MM.1S (cell line): ENCODE results near the gene CREB3L1.

ENCODE experiments used
- DNase-seq: peaks from one replicate; pipeline ENCODE4 v3.0.0-alpha.2; 2015
- H2AFZ ChIP-seq: fragments of 300-600 bp; sonication (generic); 2 replicates; pipeline ENCODE4 v1.6.0; 2016; ENCODE audit warnings: antibody characterized with exemption, low read length
- H3F3A ChIP-seq: fragments of 300-600 bp; sonication (generic); 2 replicates; pipeline ENCODE4 v1.6.1; 2016; ENCODE audit warnings: mild to moderate bottlenecking, antibody characterized with exemption, low read length, moderate library complexity, mixed read lengths; ENCODE audit not compliant: insufficient read depth
- H3K27ac ChIP-seq: fragments of 300-600 bp; sonication (generic); 2 replicates; pipeline ENCODE4 v1.5.1; 2016; ENCODE audit warnings: mild to moderate bottlenecking, low read length
- H3K27me3 ChIP-seq: fragments of 300-600 bp; sonication (generic); replicated peaks from 2 replicates; pipeline ENCODE4 v1.6.0; 2016; ENCODE audit warnings: low read length; ENCODE audit not compliant: insufficient read depth
- H3K36me3 ChIP-seq: fragments of 300-600 bp; sonication (generic); replicated peaks from 2 replicates; pipeline ENCODE4 v1.6.1; 2016; ENCODE audit warnings: mild to moderate bottlenecking, low read length, mixed read lengths; ENCODE audit not compliant: insufficient read depth
- H3K4me1 ChIP-seq: fragments of 300-600 bp; sonication (generic); 2 replicates; pipeline ENCODE4 v1.6.1; 2016; ENCODE audit warnings: low read length, mixed read lengths
- H3K4me2 ChIP-seq: fragments of 300-600 bp; sonication (generic); 2 replicates; pipeline ENCODE4 v1.6.0; 2016; ENCODE audit warnings: low read depth, low read length
- H3K4me3 ChIP-seq: fragments of 300-600 bp; sonication (generic); 2 replicates; pipeline ENCODE4 v1.5.1; 2016; ENCODE audit warnings: low read length, mixed read lengths
- H3K79me2 ChIP-seq: fragments of 300-600 bp; sonication (generic); 2 replicates; pipeline ENCODE4 v1.6.1; 2016; ENCODE audit warnings: mixed run types, low read length, mixed read lengths
- H3K9ac ChIP-seq: fragments of 300-600 bp; sonication (generic); 2 replicates; pipeline ENCODE4 v1.6.1; 2016; ENCODE audit warnings: low read length, mixed read lengths
- H3K9me2 ChIP-seq: fragments of 300-600 bp; sonication (generic); replicated peaks from 2 replicates; pipeline ENCODE4 v1.6.1; 2016; ENCODE audit warnings: mild to moderate bottlenecking, low read length, mixed read lengths; ENCODE audit not compliant: insufficient read depth
- H3K9me3 ChIP-seq: fragments of 300-600 bp; sonication (generic); replicated peaks from 2 replicates; pipeline ENCODE4 v1.6.1; 2016; ENCODE audit warnings: mild to moderate bottlenecking, low read length, mixed read lengths; ENCODE audit not compliant: insufficient read depth
- H4K20me1 ChIP-seq: fragments of 300-600 bp; sonication (generic); 2 replicates; pipeline ENCODE4 v1.6.1; 2016; ENCODE audit warnings: mild to moderate bottlenecking, low read length, moderate library complexity, mixed read lengths; ENCODE audit not compliant: insufficient read depth
- CTCF ChIP-seq: fragments of 300-600 bp; sonication (generic); IDR thresholded peaks from 2 replicates; pipeline ENCODE4 v1.5.1; 2016; ENCODE audit warnings: antibody characterized with exemption, low read length, mixed read lengths
- EZH2 ChIP-seq: fragments of 300-600 bp; sonication (generic); optimal IDR thresholded peaks from 2 replicates; pipeline ENCODE3; 2017; ENCODE audit warnings: low read depth, mild to moderate bottlenecking, antibody characterized with exemption, low read length, mixed read lengths
- EZH2phosphoT487 ChIP-seq: fragments of 300-600 bp; sonication (generic); IDR thresholded peaks from 2 replicates; pipeline ENCODE4 v1.6.1; 2018; ENCODE audit warnings: antibody characterized with exemption, low read length

Gene CREB3L1

DNA sequence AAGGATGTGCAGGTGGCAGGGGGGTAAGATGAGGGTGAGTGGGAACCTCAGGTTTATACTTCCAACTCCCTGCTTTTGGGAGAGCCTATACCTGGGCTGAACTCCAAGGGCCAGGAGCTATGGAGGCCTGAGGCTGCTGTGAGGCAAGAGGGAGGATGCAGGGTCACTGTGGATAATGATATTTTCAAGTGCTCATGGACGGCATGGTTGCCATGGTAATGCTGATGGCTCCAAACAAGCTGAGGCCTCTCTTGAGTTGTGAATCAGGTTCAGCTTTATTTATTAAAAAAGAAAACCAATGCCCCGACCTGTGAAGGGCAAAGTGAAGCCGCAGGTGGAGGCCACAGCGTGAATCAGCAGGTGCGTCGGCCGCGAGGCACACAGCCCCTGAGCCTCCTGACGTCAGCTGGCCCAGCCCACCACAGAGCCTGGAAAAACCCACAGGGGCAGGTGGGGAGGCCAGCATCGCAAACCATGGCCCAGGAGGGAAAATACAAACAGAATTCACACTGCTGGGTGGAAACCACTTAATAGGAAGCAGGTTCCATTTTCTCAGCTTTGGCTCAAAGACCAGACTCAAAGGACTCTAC is 17.4 kb upstream of the CREB3L1 start:
- H3K9ac ChIP-seq: no peak overlapping the region

DNA sequence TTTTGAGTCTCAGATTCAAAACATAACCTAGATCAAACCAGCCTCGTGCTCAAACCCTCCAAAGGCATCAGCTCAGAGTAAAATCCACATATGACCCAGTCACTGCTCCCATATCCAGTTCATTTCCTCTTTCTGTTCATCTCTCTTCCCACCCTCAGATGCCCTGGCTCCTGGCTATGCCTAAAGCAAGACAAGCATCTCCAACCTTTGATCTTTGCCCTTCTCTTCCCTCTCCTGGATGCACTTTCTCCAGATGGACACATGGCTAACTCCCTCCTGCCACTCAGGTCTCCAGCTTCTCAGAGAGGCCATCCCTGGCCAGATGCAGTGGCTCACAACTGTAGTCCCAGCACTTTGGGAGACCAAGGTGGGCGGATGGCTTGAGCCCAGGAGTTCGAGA is 14.3 kb upstream of the CREB3L1 start:
- Histone ChIP-seq H3K9me3 (no peaks in the 10 kb centered on the region), H3K9ac (no peak overlapping the region), H3K4me3 (no peak overlapping the region), H4K20me1 (no peaks in the 10 kb centered on the region), H3F3A (no peaks in the 10 kb centered on the region), H3K4me2 (no peak overlapping the region), H3K36me3 (no peaks in the 10 kb centered on the region), H3K27me3 (no peaks in the 10 kb centered on the region), H3K27ac (no peak overlapping the region), H3K79me2 (no peaks in the 10 kb centered on the region), H3K9me2 (no peaks in the 10 kb centered on the region), H3K4me1 (no peaks in the 10 kb centered on the region), H2AFZ (no peak overlapping the region)
- DNase-seq: no peak
- no peak for TF ChIP-seq EZH2
- no peak for TF ChIP-seq CTCF
- no peak for TF ChIP-seq EZH2phosphoT487

More for the DNA sequence above, 17.4 kb upstream of the CREB3L1 start:
- DNase-seq: no peak
- no peaks in the 10 kb centered on the region for H3K4me1 ChIP-seq
- TF ChIP-seq EZH2phosphoT487 (no peak), CTCF (no peak), EZH2 (no peak)
- H3K4me3 ChIP-seq: no peak overlapping the region
- no peaks in the 10 kb centered on the region for H4K20me1 ChIP-seq
- no peaks in the 10 kb centered on the region for H3K9me2 ChIP-seq
- no peak overlapping the region for H3K27ac ChIP-seq
- H2AFZ ChIP-seq: no peak overlapping the region
- H3K4me2 ChIP-seq: no peak overlapping the region
- H3K9me3 ChIP-seq: no peaks in the 10 kb centered on the region
- no peaks in the 10 kb centered on the region for H3F3A ChIP-seq
- no peaks in the 10 kb centered on the region for H3K36me3 ChIP-seq
- H3K79me2 ChIP-seq: no peaks in the 10 kb centered on the region
- no peaks in the 10 kb centered on the region for H3K27me3 ChIP-seq

DNA sequence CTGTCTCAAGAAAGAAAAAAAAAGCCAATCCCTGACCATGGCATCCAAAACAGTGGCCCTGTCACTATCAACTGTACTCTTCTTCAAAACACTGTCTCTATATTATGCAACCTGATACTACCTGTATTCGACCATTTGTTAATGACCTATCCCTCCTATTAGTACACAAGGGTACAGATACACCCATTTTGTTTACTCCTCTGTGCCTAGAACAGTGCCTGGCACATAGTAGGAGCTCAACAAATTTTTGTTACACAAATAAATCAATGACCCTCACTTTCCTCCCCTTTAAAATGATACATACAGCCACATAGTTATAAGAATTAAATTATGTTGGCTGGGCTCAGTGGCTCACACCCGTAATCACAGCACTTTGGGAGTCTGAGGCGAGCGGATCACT is 13.4 kb upstream of the CREB3L1 start:
- H3F3A ChIP-seq: no peaks in the 10 kb centered on the region
- H3K27me3 ChIP-seq: no peaks in the 10 kb centered on the region
- no peak for DNase-seq
- no peak overlapping the region for H2AFZ ChIP-seq
- H3K79me2 ChIP-seq: no peaks in the 10 kb centered on the region
- no peaks in the 10 kb centered on the region for H3K36me3 ChIP-seq
- no peaks in the 10 kb centered on the region for H3K9me2 ChIP-seq
- H4K20me1 ChIP-seq: no peaks in the 10 kb centered on the region
- H3K4me1 ChIP-seq: no peaks in the 10 kb centered on the region
- TF ChIP-seq EZH2 (no peak), CTCF (no peak), EZH2phosphoT487 (no peak)
- no peak overlapping the region for H3K4me3 ChIP-seq
- H3K27ac ChIP-seq: no peak overlapping the region
- H3K4me2 ChIP-seq: no peak overlapping the region
- H3K9ac ChIP-seq: no peak overlapping the region
- no peaks in the 10 kb centered on the region for H3K9me3 ChIP-seq
